IPS DF 6.9 (cell line): ENCODE results near the gene ZEB2.
A peak's percentile ranks its signal among the peaks of the same experiment; 100 is the strongest.

Source experiments
- DNase-seq: peaks from one replicate; pipeline ENCODE4 v3.0.0-alpha.2; 2013; ENCODE audit warnings: low read depth, low spot score
- H3K27ac ChIP-seq: one replicate; pipeline ENCODE4 v1.5.1; 2013; ENCODE audit warnings: low read length, control low read depth
- H3K27me3 ChIP-seq: 2 replicates; pipeline ENCODE4 v1.6.1; 2013; ENCODE audit warnings: mild to moderate bottlenecking, low read length; ENCODE audit not compliant: control insufficient read depth, insufficient read depth
- H3K36me3 ChIP-seq: 2 replicates; pipeline ENCODE4 v1.6.1; 2013; ENCODE audit warnings: low read length; ENCODE audit not compliant: control insufficient read depth, insufficient read depth
- H3K4me1 ChIP-seq: 2 replicates; pipeline ENCODE4 v1.6.1; 2013; ENCODE audit warnings: low read length; ENCODE audit not compliant: control insufficient read depth, insufficient read depth
- H3K4me3 ChIP-seq: 2 replicates; pipeline ENCODE4 v1.5.1; 2013; ENCODE audit warnings: mild to moderate bottlenecking, low read length
- H3K9me3 ChIP-seq: 2 replicates; pipeline ENCODE4 v1.6.1; 2013; ENCODE audit warnings: low read length, inconsistent platforms; ENCODE audit not compliant: control insufficient read depth, insufficient read depth
- WGBS: extraction: QIAGEN DNeasy Blood & Tissue Kit; methylation state at CpG from one replicate; pipeline ENCODE4 v1.1.7; 2013; ENCODE audit warnings: mixed read lengths, missing lambda C conversion rate; ENCODE audit not compliant: insufficient read length, insufficient coverage; 5-methylcytosine and 5-hydroxymethylcytosine counted together

The ZEB2 gene

GRCh38 chr2:144401036-144401435 lies 118.9 kb downstream of the ZEB2 start:
- H3K4me3 ChIP-seq = no peak overlapping the region
- H3K36me3 ChIP-seq = no peaks in the 10 kb centered on the region
- DNase-seq = no peak
- no peaks in the 10 kb centered on the region for H3K4me1 ChIP-seq
- no peaks in the 10 kb centered on the region for H3K9me3 ChIP-seq
- no CpG with 5 or more reads among the region's 3 CpGs for WGBS
- H3K27me3 ChIP-seq = no peaks in the 10 kb centered on the region
- no peak overlapping the region for H3K27ac ChIP-seq

DNA sequence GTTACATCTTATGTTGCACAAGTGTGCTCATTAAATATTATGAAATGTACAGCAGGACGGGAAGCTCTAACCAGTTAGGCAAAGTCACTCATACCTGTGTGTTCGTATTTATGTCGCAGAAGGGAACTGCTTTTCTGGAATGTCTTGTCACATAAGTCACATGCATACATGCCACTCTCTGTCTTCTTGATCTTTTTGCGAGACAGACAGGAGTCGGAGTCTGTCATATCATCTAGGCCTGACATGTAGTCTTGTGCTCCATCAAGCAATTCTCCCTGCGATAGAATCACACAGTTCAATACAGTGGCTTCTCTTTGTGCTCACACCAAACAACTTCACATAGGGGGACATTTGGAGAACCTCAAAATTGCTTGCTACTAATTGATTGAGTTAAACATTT lies 123.6 kb downstream of the ZEB2 start:
- WGBS = no CpG with 5 or more reads among the region's 6 CpGs
- H3K9me3 ChIP-seq = no peaks in the 10 kb centered on the region
- DNase-seq = no peak
- no peak overlapping the region for H3K27ac ChIP-seq
- H3K4me1 ChIP-seq = no peaks in the 10 kb centered on the region
- no peaks in the 10 kb centered on the region for H3K27me3 ChIP-seq
- H3K36me3 ChIP-seq = no peaks in the 10 kb centered on the region
- H3K4me3 ChIP-seq = no peak overlapping the region

GRCh38 chr2:144390424-144391020 lies 129.4 kb downstream of the ZEB2 start:
- WGBS = no CpG with 5 or more reads among the region's 1 CpG
- H3K4me3 ChIP-seq = no peak overlapping the region
- H3K36me3 ChIP-seq = no peaks in the 10 kb centered on the region
- no peaks in the 10 kb centered on the region for H3K4me1 ChIP-seq
- H3K9me3 ChIP-seq = no peaks in the 10 kb centered on the region
- no peak overlapping the region for H3K27ac ChIP-seq
- H3K27me3 ChIP-seq = peaks cover 6% of the 10 kb centered on the region
- no peak for DNase-seq

DNA sequence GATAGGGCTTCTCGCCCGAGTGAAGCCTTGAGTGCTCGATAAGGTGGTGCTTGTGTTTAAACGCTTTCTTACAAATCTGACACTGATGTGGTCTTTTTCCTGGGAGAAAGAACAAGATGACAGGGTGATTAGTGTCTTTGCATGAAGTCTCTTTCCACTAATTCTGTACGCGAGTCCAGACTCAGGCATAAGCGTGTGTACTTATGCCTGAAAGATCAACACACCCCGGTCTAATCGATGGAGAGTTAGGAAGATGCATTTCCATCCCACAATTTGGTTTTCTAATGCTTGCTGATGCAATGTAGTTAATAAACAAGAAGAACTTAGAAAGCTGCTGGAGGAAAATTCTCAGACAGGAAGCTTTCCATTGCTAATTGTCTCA lies 130.0 kb downstream of the ZEB2 start:
- peaks cover 6% of the 10 kb centered on the region for H3K27me3 ChIP-seq
- H3K36me3 ChIP-seq = no peaks in the 10 kb centered on the region
- DNase-seq = no peak
- H3K9me3 ChIP-seq = no peaks in the 10 kb centered on the region
- no CpG with 5 or more reads among the region's 9 CpGs for WGBS
- no peak overlapping the region for H3K4me3 ChIP-seq
- H3K27ac ChIP-seq = no peak overlapping the region
- H3K4me1 ChIP-seq = no peaks in the 10 kb centered on the region

DNA sequence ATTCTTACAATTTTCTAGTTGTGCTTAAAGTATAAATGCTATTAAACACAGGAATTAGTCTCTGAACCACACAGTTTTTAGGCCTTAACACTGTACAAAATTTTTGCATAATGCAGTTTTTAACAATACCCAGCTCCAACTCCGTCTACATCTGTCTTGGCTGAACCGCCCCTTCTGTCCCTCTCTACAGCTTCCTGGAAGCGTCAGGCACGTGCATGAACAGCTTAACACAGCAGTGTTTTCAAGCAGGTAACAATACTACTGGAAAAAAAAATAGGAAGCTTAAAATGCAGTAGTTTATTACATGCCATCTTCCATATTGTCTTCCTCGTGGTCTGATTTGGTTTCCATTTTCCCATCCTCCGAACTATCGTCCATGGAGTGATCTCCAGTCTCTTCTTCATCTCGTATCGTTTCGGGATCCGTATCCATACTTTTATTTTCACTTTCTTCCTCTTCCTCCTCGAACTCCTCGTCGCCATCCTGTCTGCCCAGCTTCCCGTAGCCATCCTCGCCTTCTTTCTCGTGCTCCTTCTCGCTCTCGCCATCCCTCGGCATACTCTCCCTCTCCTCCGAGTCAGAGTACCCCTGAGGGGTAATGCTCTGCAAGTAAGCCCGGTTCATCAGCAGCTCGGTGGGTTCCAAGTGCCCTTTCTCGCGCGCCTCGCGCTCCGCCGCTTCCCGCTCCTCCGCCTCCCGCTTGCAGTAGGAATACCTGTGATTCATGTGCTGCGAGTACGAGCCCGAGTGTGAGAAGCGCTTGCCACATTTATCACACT lies 130.6 kb downstream of the ZEB2 start:
- H3K27ac ChIP-seq = no peak overlapping the region
- peak; percentile 18 for DNase-seq
- no CpG with 5 or more reads among the region's 37 CpGs for WGBS
- no peaks in the 10 kb centered on the region for H3K36me3 ChIP-seq
- no peaks in the 10 kb centered on the region for H3K4me1 ChIP-seq
- H3K27me3 ChIP-seq = peaks cover 6% of the 10 kb centered on the region
- H3K4me3 ChIP-seq = peak overlapping the region; percentile 15; the same call in 1 of the 2 replicates
- H3K9me3 ChIP-seq = no peaks in the 10 kb centered on the region

DNA sequence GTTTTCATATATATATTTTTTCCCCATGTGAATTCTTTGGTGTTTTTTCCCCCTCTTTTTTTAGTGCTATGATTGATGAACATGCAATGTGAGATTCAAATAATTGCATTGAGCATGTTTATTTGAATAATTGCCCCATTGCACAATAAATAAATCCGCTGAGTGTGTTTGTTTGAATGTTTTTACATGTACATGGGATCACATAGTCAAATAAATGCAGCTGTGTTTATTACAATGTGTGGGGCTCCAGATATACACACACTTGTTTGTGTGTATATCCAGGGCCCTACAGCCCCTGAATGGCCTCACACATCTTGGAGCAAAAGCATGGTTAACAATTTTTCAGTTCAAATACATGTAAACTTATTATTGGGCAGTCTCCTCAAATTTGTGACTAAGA lies 134.5 kb downstream of the ZEB2 start:
- no peak for DNase-seq
- Histone ChIP-seq H3K27me3 (peaks cover 6% of the 10 kb centered on the region), H3K4me1 (no peaks in the 10 kb centered on the region), H3K27ac (no peak overlapping the region), H3K36me3 (no peaks in the 10 kb centered on the region), H3K4me3 (no peak overlapping the region), H3K9me3 (no peaks in the 10 kb centered on the region)
- WGBS = no CpG with 5 or more reads among the region's 1 CpG

DNA sequence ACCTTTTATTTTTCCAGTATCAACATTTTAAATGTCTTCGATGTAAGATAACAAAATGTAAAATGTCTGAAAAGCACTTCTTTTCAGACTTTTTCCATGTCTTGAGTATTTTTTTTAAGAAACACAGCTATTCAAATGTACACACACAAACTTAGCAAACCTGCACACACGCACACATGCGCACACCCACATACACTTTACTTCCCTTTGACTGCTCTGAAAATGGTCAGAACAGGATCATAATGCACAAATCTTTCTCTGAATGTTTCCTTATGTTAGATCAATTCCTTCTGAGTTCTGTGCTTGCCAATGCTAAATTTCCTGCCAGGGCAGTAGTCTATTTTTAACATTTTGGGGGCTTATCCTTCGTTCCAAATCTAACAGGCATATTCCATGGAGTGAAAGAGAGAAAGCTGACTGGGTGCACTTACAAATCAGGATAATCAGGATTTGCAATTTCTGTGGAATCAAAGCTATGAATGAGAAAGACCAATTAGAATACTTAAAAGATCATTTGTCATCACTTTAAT lies 136.3 kb downstream of the ZEB2 start:
- Histone ChIP-seq H3K36me3 (no peaks in the 10 kb centered on the region), H3K27me3 (no peaks in the 10 kb centered on the region), H3K9me3 (no peaks in the 10 kb centered on the region), H3K4me3 (no peak overlapping the region), H3K27ac (no peak overlapping the region), H3K4me1 (no peaks in the 10 kb centered on the region)
- WGBS = no CpG with 5 or more reads among the region's 4 CpGs
- DNase-seq = no peak

- Histone ChIP-seq H3K27me3 (no peaks in the 10 kb centered on the region), H3K4me1 (no peaks in the 10 kb centered on the region), H3K9me3 (no peaks in the 10 kb centered on the region), H3K36me3 (no peaks in the 10 kb centered on the region), H3K27ac (no peak overlapping the region), H3K4me3 (no peak overlapping the region)
- no CpG with 5 or more reads among the region's 2 CpGs for WGBS
- no peak for DNase-seq
Observed at GRCh38 chr2:144382849-144383248, 137.1 kb downstream of the ZEB2 start.

DNA sequence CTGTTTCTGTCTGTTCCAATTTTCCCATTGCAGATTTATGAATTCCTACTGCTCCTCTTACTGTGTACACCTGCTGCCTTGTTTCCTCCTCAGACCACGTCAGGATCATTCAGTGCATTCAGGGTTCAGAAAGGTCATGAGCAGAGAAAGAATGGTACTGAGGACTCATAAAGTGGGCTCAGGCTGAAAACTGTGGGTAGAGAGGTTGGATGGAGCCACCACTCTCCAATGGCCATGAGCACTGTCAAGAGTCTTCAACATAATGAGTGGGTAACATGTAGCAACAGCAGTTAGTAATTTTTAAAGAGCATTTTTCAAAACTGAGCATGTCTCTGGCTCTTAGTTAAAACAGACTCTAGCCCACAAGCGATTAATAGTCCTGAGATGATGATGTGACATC lies 138.2 kb downstream of the ZEB2 start:
- H3K4me3 ChIP-seq = no peak overlapping the region
- no peak overlapping the region for H3K27ac ChIP-seq
- DNase-seq = no peak
- H3K27me3 ChIP-seq = no peaks in the 10 kb centered on the region
- WGBS = no CpG with 5 or more reads among the region's 2 CpGs
- H3K4me1 ChIP-seq = peaks cover under 1% of the 10 kb centered on the region; the same call in 1 of the 2 replicates
- H3K9me3 ChIP-seq = no peaks in the 10 kb centered on the region
- H3K36me3 ChIP-seq = no peaks in the 10 kb centered on the region

- Histone ChIP-seq H3K4me3 (no peak overlapping the region), H3K9me3 (no peaks in the 10 kb centered on the region), H3K36me3 (no peaks in the 10 kb centered on the region), H3K27ac (no peak overlapping the region), H3K27me3 (no peaks in the 10 kb centered on the region), H3K4me1 (peaks cover 1% of the 10 kb centered on the region; the same call in 1 of the 2 replicates)
- no CpG with 5 or more reads among the region's 11 CpGs for WGBS
- DNase-seq = no peak
Observed at GRCh38 chr2:144379851-144380311, 140.0 kb downstream of the ZEB2 start.
